GM12878 (cell line): Measurements from ENCODE around the gene ANKRD37. TPM values are rescaled to one million over a fixed set of nuclear protein-coding genes. Genes with fewer than 3 reads are reported as not detected.

Experiments used
- ATF3 ChIP-seq: IDR thresholded peaks from 2 replicates; pipeline ENCODE4 v1.6.1; 2011; ENCODE audit warnings: low read depth, mild to moderate bottlenecking, low read length, moderate library complexity, borderline replicate concordance; ENCODE audit errors: extremely low read depth
- CREM ChIP-seq: IDR thresholded peaks from 2 replicates; pipeline ENCODE4 v1.6.1; 2014; ENCODE audit warnings: antibody characterized with exemption, low read depth
- CTCF ChIP-seq, 3 experiments: IDR thresholded peaks in 2 of 3; conservative IDR thresholded peaks in 1 of 3; 2 replicates each; pipeline ENCODE4 v1.5.1; 2011; ENCODE audit warnings: low read depth in 3 of 3, low read length in 3 of 3, mild to moderate bottlenecking in 3 of 3, control low read depth in 2 of 3, moderate library complexity in 2 of 3, inconsistent platforms in 1 of 3, mixed read lengths in 1 of 3; ENCODE audit not compliant: control insufficient read depth in 2 of 3, insufficient read depth in 1 of 3; ENCODE audit errors: extremely low read depth in 1 of 3
- E2F8 ChIP-seq: fragments of 450-650 bp; IDR thresholded peaks from 2 replicates; pipeline ENCODE4 v1.6.1; 2018; ENCODE audit warnings: mild to moderate bottlenecking, low read depth, moderate library complexity; ENCODE audit not compliant: partially characterized antibody
- EGR1 ChIP-seq, 2 experiments: IDR thresholded peaks; 1 replicate in 1 of 2; 2 replicates in 1 of 2; pipeline ENCODE4 v1.6.1; 2011 to 2012; ENCODE audit warnings: low read depth in 2 of 2, low read length in 2 of 2, borderline replicate concordance in 1 of 2, mild to moderate bottlenecking in 1 of 2, moderate library complexity in 1 of 2
- ESRRA ChIP-seq: IDR thresholded peaks from 2 replicates; pipeline ENCODE4 v1.6.1; 2012; ENCODE audit warnings: mild to moderate bottlenecking, low read length, improper control_type of control experiment
- GATAD2B ChIP-seq: fragments of 450-650 bp; conservative IDR thresholded peaks from 2 replicates; pipeline ENCODE4 v1.6.1; 2017; ENCODE audit warnings: low read depth, mild to moderate bottlenecking, moderate library complexity
- HCFC1 ChIP-seq: fragments of 150-350 bp; IDR thresholded peaks from 2 replicates; pipeline ENCODE4 v1.6.1; 2014; ENCODE audit warnings: low read length
- HDAC2 ChIP-seq: fragments of 200-600 bp; sonication (generic); IDR thresholded peaks from 2 replicates; pipeline ENCODE4 v1.6.1; 2017
- IRF3 ChIP-seq: fragments of 450-650 bp; IDR thresholded peaks from 2 replicates; pipeline ENCODE4 v1.6.1; 2014; ENCODE audit warnings: mild to moderate bottlenecking
- IRF4 ChIP-seq: IDR thresholded peaks from 2 replicates; pipeline ENCODE4 v1.6.1; 2011; ENCODE audit warnings: low read depth, low read length
- KAT2A ChIP-seq: conservative IDR thresholded peaks from 2 replicates; pipeline ENCODE4 v1.6.1; 2011; ENCODE audit warnings: low read depth, low read length; ENCODE audit not compliant: control insufficient read depth
- POU2F2 ChIP-seq: IDR thresholded peaks from 3 replicates; pipeline ENCODE4 v1.6.1; 2011; ENCODE audit warnings: low read depth, mild to moderate bottlenecking, low read length, borderline replicate concordance
- RELB ChIP-seq: fragments of 450-650 bp; IDR thresholded peaks from 2 replicates; pipeline ENCODE4 v1.6.1; 2017; ENCODE audit warnings: low read depth, mild to moderate bottlenecking, moderate library complexity
- REST ChIP-seq: IDR thresholded peaks from 2 replicates; pipeline ENCODE4 v1.6.1; 2012; ENCODE audit warnings: mild to moderate bottlenecking, low read depth, low read length
- ZBTB33 ChIP-seq: fragments of 450-650 bp; IDR thresholded peaks from 2 replicates; pipeline ENCODE4 v1.6.1; 2017; ENCODE audit warnings: mild to moderate bottlenecking
- ZZZ3 ChIP-seq: IDR thresholded peaks from 2 replicates; pipeline ENCODE4 v1.6.1; 2011; ENCODE audit warnings: low read depth; ENCODE audit not compliant: control insufficient read depth, insufficient read length
- polyA plus RNA-seq, 11 experiments: library from polyadenylated mRNA; depleted of rRNA in 4 of 11; unstranded in 6 of 11; stranded (reverse) in 5 of 11; fragments of >200 nt; fragmentation: Nextera tagmentation in 4 of 11; fragmentation: Illumina TruSeq in 1 of 11; extraction: Ambion mirVana in 4 of 11; extraction: Trizol in 1 of 11; gene quantifications; 1 replicate in 1 of 11; 2 replicates in 10 of 11; pipeline versions ENCODE4 v1.2.1 to v1.2.3, GENCODE V29; 2011 to 2016; ENCODE audit warnings: inconsistent platforms in 2 of 11, missing spikeins in 2 of 11, low read depth in 1 of 11
- total RNA-seq, 4 experiments: library from RNA; depleted of rRNA in 3 of 4; stranded (reverse); fragments of >200 nt in 3 of 4; fragmentation: Illumina TruSeq in 1 of 4; extraction: Trizol in 1 of 4; gene quantifications; 2 replicates each; pipeline versions ENCODE4 v1.2.1 to v1.2.3, GENCODE V29; 2013 to 2021

Gene ANKRD37
- total and polyA plus RNA-seq, 10 of the 15 experiments (the other 5 are each of a cell fraction or from before 2014, with no cell fraction given): 10.6 to 67.9 (median 24.2) TPM

- no peak for TF ChIP-seq ZBTB33
- TF ChIP-seq EGR1 (IDR thresholded peaks at IDR 0.05; ENCODE audit: borderline replicate concordance in 1 of 2, low read depth in 2 of 2, low read length in 2 of 2): no peak
- TF ChIP-seq REST: no peak
- TF ChIP-seq HDAC2: no peak
- no peak for TF ChIP-seq ATF3
- TF ChIP-seq ZZZ3: no peak
- TF ChIP-seq POU2F2: no peak
- no peak for TF ChIP-seq CREM
- no peak for TF ChIP-seq ESRRA
- TF ChIP-seq GATAD2B: no peak
- TF ChIP-seq E2F8: no peak
- no peak for TF ChIP-seq KAT2A
- TF ChIP-seq HCFC1: no peak
- TF ChIP-seq IRF4: no peak
- no peak for TF ChIP-seq RELB
- TF ChIP-seq CTCF (IDR thresholded peaks at IDR 0.05 in 2 of 3, conservative IDR thresholded peaks at IDR 0.05 in 1 of 3; ENCODE audit: control insufficient read depth in 2 of 3, extremely low read depth in 1 of 3, insufficient read depth in 1 of 3, low read depth in 3 of 3, low read length in 3 of 3): no peak
- no peak for TF ChIP-seq IRF3
Measured at GRCh38 chr4:185398618-185399017, 2.0 kb downstream of the ANKRD37 start (continued).
